PC-3 (cell line): ENCODE data around the gene HSF2BP. TPM values are rescaled to one million over a fixed set of nuclear protein-coding genes. Genes with fewer than 3 reads are reported as not detected.

Experiments
- ATAC-seq: fragments of 200-7000 bp; cut with Tn5 transposase; 2 replicates; pipeline ENCODE4 v1.9.1; 2020; ENCODE audit warnings: mild to moderate bottlenecking, moderate library complexity
- Bru-seq: library from RNA; stranded (reverse); fragments of 400-500 nt; gene quantifications from one replicate; lab custom pipeline; 2021; lab: Mats Ljungman, UMichigan
- BruChase-seq, 2 experiments: library from RNA; stranded (reverse); fragments of 400-500 nt; gene quantifications; one replicate each; lab custom pipeline; 2021; lab: Mats Ljungman, UMichigan
- BruUV-seq: library from RNA; stranded (reverse); fragments of 400-500 nt; replicated peaks from 2 replicates; lab custom pipeline; 2021; lab: Mats Ljungman, UMichigan
- CTCF ChIA-PET: fragments of 300-600 bp; sonication (Branson Sonifier 250); formaldehyde crosslinking; loops from one replicate; lab custom pipeline; 2022; ENCODE audit warnings: antibody characterized with exemption; lab: Charles Lee
- POLR2A ChIA-PET: fragments of 300-600 bp; sonication (Branson Sonifier 250); formaldehyde crosslinking; loops from one replicate; lab custom pipeline; 2022; ENCODE audit warnings: antibody characterized with exemption; ENCODE audit not compliant: unreplicated experiment; lab: Charles Lee
- DNase-seq: peaks from one replicate; pipeline ENCODE4 v3.0.0-alpha.2; 2015
- H2AFZ ChIP-seq: fragments of 300-600 bp; sonication (generic); 2 replicates; pipeline ENCODE4 v1.6.0; 2016; ENCODE audit warnings: antibody characterized with exemption, low read length
- H3F3A ChIP-seq: fragments of 300-600 bp; sonication (generic); one replicate; pipeline ENCODE4 v1.6.0; 2017; ENCODE audit warnings: antibody characterized with exemption, low read length, control low read depth, mild to moderate bottlenecking; ENCODE audit not compliant: unreplicated experiment
- H3K27ac ChIP-seq: fragments of 300-600 bp; sonication (generic); 2 replicates; pipeline ENCODE4 v1.5.1; 2016; ENCODE audit warnings: mild to moderate bottlenecking, low read length
- H3K27me3 ChIP-seq: fragments of 300-600 bp; sonication (generic); 2 replicates; pipeline ENCODE4 v1.6.1; 2016; ENCODE audit warnings: low read length, mixed read lengths
- H3K36me3 ChIP-seq: fragments of 300-600 bp; sonication (generic); 2 replicates; pipeline ENCODE4 v1.6.1; 2016; ENCODE audit warnings: low read depth, mixed run types, low read length, mixed read lengths
- H3K4me1 ChIP-seq: fragments of 300-600 bp; sonication (generic); 2 replicates; pipeline ENCODE4 v1.5.1; 2016; ENCODE audit warnings: low read length; ENCODE audit not compliant: insufficient read depth
- H3K4me2 ChIP-seq: fragments of 300-600 bp; sonication (generic); 2 replicates; pipeline ENCODE4 v1.6.0; 2016; ENCODE audit warnings: low read length
- H3K4me3 ChIP-seq: fragments of 300-600 bp; sonication (generic); 2 replicates; pipeline ENCODE4 v1.5.1; 2016; ENCODE audit warnings: mild to moderate bottlenecking, low read length, mixed read lengths
- H3K79me2 ChIP-seq: fragments of 300-600 bp; sonication (generic); 2 replicates; pipeline ENCODE4 v1.6.1; 2017; ENCODE audit warnings: low read length, mixed read lengths
- H3K9ac ChIP-seq: fragments of 300-600 bp; sonication (generic); 2 replicates; pipeline ENCODE4 v1.6.0; 2016; ENCODE audit warnings: mild to moderate bottlenecking, low read length
- H3K9me2 ChIP-seq: fragments of 300-600 bp; sonication (generic); replicated peaks from 2 replicates; pipeline ENCODE4 v1.6.1; 2016; ENCODE audit warnings: mixed run types, low read length, mixed read lengths
- H3K9me3 ChIP-seq: fragments of 300-600 bp; sonication (generic); 2 replicates; pipeline ENCODE4 v1.6.1; 2016; ENCODE audit warnings: low read length, mixed read lengths
- H4K20me1 ChIP-seq: fragments of 300-600 bp; sonication (generic); 2 replicates; pipeline ENCODE4 v1.6.1; 2016; ENCODE audit warnings: low read length, mixed read lengths
- CTCF ChIP-seq: fragments of 300-600 bp; sonication (generic); conservative IDR thresholded peaks from 2 replicates; pipeline ENCODE4 v1.5.1; 2017; ENCODE audit warnings: antibody characterized with exemption, low read depth, mild to moderate bottlenecking, low read length
- EZH2 ChIP-seq: fragments of 300-600 bp; sonication (generic); IDR thresholded peaks from one replicate; pipeline ENCODE4 v1.6.1; 2017; ENCODE audit warnings: antibody characterized with exemption, mild to moderate bottlenecking, low read length; ENCODE audit not compliant: unreplicated experiment
- EZH2phosphoT487 ChIP-seq: fragments of 300-600 bp; sonication (generic); IDR thresholded peaks from 2 replicates; pipeline ENCODE4 v1.6.1; 2018; ENCODE audit warnings: mild to moderate bottlenecking, antibody characterized with exemption, low read length, borderline replicate concordance
- intact Hi-C: fragments of 100-400 bp; cut with micrococcal nuclease; formaldehyde crosslinking; loops from 2 replicates; pipeline ENCODE4 v1.9.0; 2023
- long read RNA-seq: library from polyadenylated mRNA; unstranded; transcript quantifications from one replicate; pipeline ENCODE4 v2.0.0, GENCODE V29; 2021; ENCODE audit not compliant: unreplicated experiment
- total RNA-seq: library from RNA; depleted of rRNA; stranded (reverse); fragments of >200 nt; gene quantifications from 2 replicates; pipeline ENCODE4 v1.2.3, GENCODE V29; 2014; rRNA removed

The HSF2BP gene
- total RNA-seq (1.2 and 2.4 TPM in 2 replicates), Bru-seq, nascent RNA (percentile 48 among the genes with signal in this experiment), BruChase-seq, experiment 1, labeled RNA remaining after a 6-hour chase (percentile 46 among the genes with signal in this experiment), BruChase-seq, experiment 2, labeled RNA remaining after a 2-hour chase (percentile 44 among the genes with signal in this experiment)
- long read RNA-seq, partial matches to known transcripts = 7 of 18 reads
- long read RNA-seq, other reads (novel, unspliced or antisense) = 8 of 18 reads

GRCh38 chr21:43659136-43660000 lies at the start of gene HSF2BP, which contains the start of gene RRP1B:
HSF2BP (minus strand) TSS chr21:43659488; CDS start chr21:43658096, 1,392 bp downstream.
RRP1B (plus strand) TSS chr21:43659560; CDS start chr21:43659665, 105 bp downstream.
- peak; percentile 88 for ATAC-seq
- ChIA-PET CTCF (no interaction called here), POLR2A (no interaction called here)
- no peaks in the 10 kb centered on the region for H3K9me3 ChIP-seq
- peak within 1 kb of the TSS; percentile 41 for H3K27ac ChIP-seq
- peaks cover 26% of the 10 kb centered on the region for H3K36me3 ChIP-seq
- H3K4me2 ChIP-seq = peak within 1 kb of the TSS; percentile 93
- H2AFZ ChIP-seq = peak within 1 kb of the TSS; percentile 85
- peak within 1 kb of the TSS; percentile 91 for H3K9ac ChIP-seq
- peak; percentile 90 for DNase-seq
- intact Hi-C loops = no loop called here
- TF ChIP-seq CTCF (no peak; the same call in 1 of the 2 replicates), EZH2phosphoT487 (peak; percentile 72)
- peaks cover 22% of the 10 kb centered on the region; the same call in 1 of the 2 replicates for H4K20me1 ChIP-seq
- H3K4me3 ChIP-seq = peak within 1 kb of the TSS; percentile 86
- H3F3A ChIP-seq = no peaks in the 10 kb centered on the region
- BruUV-seq = TSS peak; percentile 87
- peaks cover 56% of the 10 kb centered on the region for H3K79me2 ChIP-seq
- H3K4me1 ChIP-seq = peaks cover 37% of the 10 kb centered on the region
- no peaks in the 10 kb centered on the region for H3K9me2 ChIP-seq
- no peaks in the 10 kb centered on the region for H3K27me3 ChIP-seq

GRCh38 chr21:43708745-43709381 lies 49.6 kb upstream of the HSF2BP start:
- ATAC-seq (no peak), DNase-seq (no peak)
- BruUV-seq = no TSS peak
- H3K27ac ChIP-seq = no peak overlapping the region
- no peak for TF ChIP-seq CTCF
- no peak for TF ChIP-seq EZH2
- no peak for TF ChIP-seq EZH2phosphoT487
- no peaks in the 10 kb centered on the region for H4K20me1 ChIP-seq
- H3K9me2 ChIP-seq = no peaks in the 10 kb centered on the region
- H3K4me2 ChIP-seq = no peak overlapping the region
- intact Hi-C loops = no loop called here
- ChIA-PET POLR2A (no interaction called here), CTCF (no interaction called here)
- no peak overlapping the region for H3K9ac ChIP-seq
- H3F3A ChIP-seq = peaks cover 9% of the 10 kb centered on the region
- H3K27me3 ChIP-seq = no peaks in the 10 kb centered on the region
- peaks cover 33% of the 10 kb centered on the region for H3K4me1 ChIP-seq
- no peaks in the 10 kb centered on the region for H3K36me3 ChIP-seq
- no peaks in the 10 kb centered on the region for H3K9me3 ChIP-seq
- H2AFZ ChIP-seq = no peak overlapping the region
- H3K4me3 ChIP-seq = no peak overlapping the region
- H3K79me2 ChIP-seq = peaks cover 6% of the 10 kb centered on the region; the same call in 1 of the 2 replicates
